ENCODE results near the gene SLC25A52. TPM values are rescaled to one million over a fixed set of nuclear protein-coding genes. Genes with fewer than 3 reads are reported as not detected.

Gene SLC25A52
- total and polyA plus RNA-seq, 9 of the 15 experiments (the other 6 are each of a cell fraction or from before 2014, with no cell fraction given) = not detected

- CTCF ChIA-PET (ENCODE audit: low intra/inter-chr PET ratio) = no interaction called here
- Histone ChIP-seq H3K4me1 (replicated peaks in 1 of 2; ENCODE audit: control insufficient read depth in 2 of 2, insufficient read depth in 2 of 2, low read length in 2 of 2) (no peaks in the 10 kb centered on the region), H3K36me3 (ENCODE audit: control insufficient read depth, insufficient read depth, low read length) (no peaks in the 10 kb centered on the region), H3K4me3 (no peak overlapping the region), H3K9me1 (ENCODE audit: control insufficient read depth, insufficient read depth, low read length) (no peaks in the 10 kb centered on the region), H3K27me3 (ENCODE audit: control insufficient read depth in 2 of 2, insufficient read depth in 2 of 2, low read length in 2 of 2) (peaks cover 5 to 12% of the 10 kb centered on the region in 2 experiments), H3K79me2 (ENCODE audit: control insufficient read depth, insufficient read depth, low read length) (no peaks in the 10 kb centered on the region), H3K9ac (ENCODE audit: insufficient read depth in 1 of 2, low read depth in 2 of 2, low read length in 2 of 2) (no peak overlapping the region), H3K9me3 (replicated peaks; ENCODE audit: control insufficient read depth, insufficient read depth, low read depth, low read length) (no peaks in the 10 kb centered on the region), H3K4me2 (ENCODE audit: insufficient read depth, low read length) (no peak overlapping the region), H2AFZ (ENCODE audit: low read depth, low read length) (no peak overlapping the region), H3K27ac (ENCODE audit: extremely low read depth, low read depth, low read length) (no peak overlapping the region), H4K20me1 (replicated peaks; ENCODE audit: control insufficient read depth, insufficient read depth, low read length) (no peaks in the 10 kb centered on the region)
- ATAC-seq = no peak
- no peak for FAIRE-seq
- in situ Hi-C loops (cut with MboI) = no loop called here
- DNase-seq (ENCODE audit: extremely low read depth in 1 of 4, low spot score in 3 of 4) = no peak
- no TSS peak for BruUV-seq (replicated peaks)
- WGBS (ENCODE audit: insufficient coverage, low coverage, missing lambda C conversion rate) = 5% methylated on average over 9 of the region's 9 CpGs
- intact Hi-C loops (cut with micrococcal nuclease) = no loop called here
- POLR2A ChIA-PET = no interaction called here
- TF ChIP-seq DNMT1 (IDR thresholded peaks at IDR 0.05) (no peak), MLX (CRISPR knock-in tag; conservative IDR thresholded peaks at IDR 0.05) (no peak), GATAD2A (IDR thresholded peaks at IDR 0.05) (no peak), SIRT6 (IDR thresholded peaks at IDR 0.05; ENCODE audit: low read depth, low read length) (no peak), NR2F6 (CRISPR knock-in tag; IDR thresholded peaks at IDR 0.05) (no peak), ETV1 (tag; conservative IDR thresholded peaks at IDR 0.05; ENCODE audit: low read depth) (no peak), ZFP36 (IDR thresholded peaks at IDR 0.05; ENCODE audit: low read depth, low read length, partially characterized antibody) (no peak), TRIM25 (IDR thresholded peaks at IDR 0.05; ENCODE audit: borderline replicate concordance) (no peak), TBL1XR1 (IDR thresholded peaks at IDR 0.05; ENCODE audit: low read length in 2 of 2) (no peak), TGIF2 (CRISPR knock-in tag; IDR thresholded peaks at IDR 0.05) (no peak), TAF1 (IDR thresholded peaks at IDR 0.05; ENCODE audit: control insufficient read depth, extremely low read depth, insufficient read depth, low read length, severe bottlenecking) (no peak), TFE3 (CRISPR knock-in tag; IDR thresholded peaks at IDR 0.05) (no peak), ZNF197 (CRISPR knock-in tag; IDR thresholded peaks at IDR 0.05; ENCODE audit: low read depth) (no peak), ZNF511 (CRISPR knock-in tag; IDR thresholded peaks at IDR 0.05) (no peak), CREB1 (IDR thresholded peaks at IDR 0.05) (no peak), CREB1 (CRISPR knock-in tag; IDR thresholded peaks at IDR 0.05) (no peak), NR1H2 (CRISPR knock-in tag; IDR thresholded peaks at IDR 0.05) (no peak)
- TF ChIP-seq, protein P1, sequence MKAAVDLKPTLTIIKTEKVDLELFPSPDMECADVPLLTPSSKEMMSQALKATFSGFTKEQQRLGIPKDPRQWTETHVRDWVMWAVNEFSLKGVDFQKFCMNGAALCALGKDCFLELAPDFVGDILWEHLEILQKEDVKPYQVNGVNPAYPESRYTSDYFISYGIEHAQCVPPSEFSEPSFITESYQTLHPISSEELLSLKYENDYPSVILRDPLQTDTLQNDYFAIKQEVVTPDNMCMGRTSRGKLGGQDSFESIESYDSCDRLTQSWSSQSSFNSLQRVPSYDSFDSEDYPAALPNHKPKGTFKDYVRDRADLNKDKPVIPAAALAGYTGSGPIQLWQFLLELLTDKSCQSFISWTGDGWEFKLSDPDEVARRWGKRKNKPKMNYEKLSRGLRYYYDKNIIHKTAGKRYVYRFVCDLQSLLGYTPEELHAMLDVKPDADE (conservative IDR thresholded peaks at IDR 0.05; ENCODE audit: control insufficient read depth, low read depth, low read length) = no peak
These were observed 15.4 kb upstream of the SLC25A52 start for GRCh38 chr18:31776093-31776492.

Measured in K562 (cell line).